MM.1S (cell line): ENCODE data around the gene TMEM126B.

Experiments
- DNase-seq: peaks from one replicate; pipeline ENCODE4 v3.0.0-alpha.2; 2015
- H2AFZ ChIP-seq: fragments of 300-600 bp; sonication (generic); 2 replicates; pipeline ENCODE4 v1.6.0; 2016; ENCODE audit warnings: antibody characterized with exemption, low read length
- H3F3A ChIP-seq: fragments of 300-600 bp; sonication (generic); 2 replicates; pipeline ENCODE4 v1.6.1; 2016; ENCODE audit warnings: mild to moderate bottlenecking, antibody characterized with exemption, low read length, moderate library complexity, mixed read lengths; ENCODE audit not compliant: insufficient read depth
- H3K27ac ChIP-seq: fragments of 300-600 bp; sonication (generic); 2 replicates; pipeline ENCODE4 v1.5.1; 2016; ENCODE audit warnings: mild to moderate bottlenecking, low read length
- H3K27me3 ChIP-seq: fragments of 300-600 bp; sonication (generic); replicated peaks from 2 replicates; pipeline ENCODE4 v1.6.0; 2016; ENCODE audit warnings: low read length; ENCODE audit not compliant: insufficient read depth
- H3K36me3 ChIP-seq: fragments of 300-600 bp; sonication (generic); replicated peaks from 2 replicates; pipeline ENCODE4 v1.6.1; 2016; ENCODE audit warnings: mild to moderate bottlenecking, low read length, mixed read lengths; ENCODE audit not compliant: insufficient read depth
- H3K4me1 ChIP-seq: fragments of 300-600 bp; sonication (generic); 2 replicates; pipeline ENCODE4 v1.6.1; 2016; ENCODE audit warnings: low read length, mixed read lengths
- H3K4me2 ChIP-seq: fragments of 300-600 bp; sonication (generic); 2 replicates; pipeline ENCODE4 v1.6.0; 2016; ENCODE audit warnings: low read depth, low read length
- H3K4me3 ChIP-seq: fragments of 300-600 bp; sonication (generic); 2 replicates; pipeline ENCODE4 v1.5.1; 2016; ENCODE audit warnings: low read length, mixed read lengths
- H3K79me2 ChIP-seq: fragments of 300-600 bp; sonication (generic); 2 replicates; pipeline ENCODE4 v1.6.1; 2016; ENCODE audit warnings: mixed run types, low read length, mixed read lengths
- H3K9ac ChIP-seq: fragments of 300-600 bp; sonication (generic); 2 replicates; pipeline ENCODE4 v1.6.1; 2016; ENCODE audit warnings: low read length, mixed read lengths
- H3K9me2 ChIP-seq: fragments of 300-600 bp; sonication (generic); replicated peaks from 2 replicates; pipeline ENCODE4 v1.6.1; 2016; ENCODE audit warnings: mild to moderate bottlenecking, low read length, mixed read lengths; ENCODE audit not compliant: insufficient read depth
- H3K9me3 ChIP-seq: fragments of 300-600 bp; sonication (generic); replicated peaks from 2 replicates; pipeline ENCODE4 v1.6.1; 2016; ENCODE audit warnings: mild to moderate bottlenecking, low read length, mixed read lengths; ENCODE audit not compliant: insufficient read depth
- H4K20me1 ChIP-seq: fragments of 300-600 bp; sonication (generic); 2 replicates; pipeline ENCODE4 v1.6.1; 2016; ENCODE audit warnings: mild to moderate bottlenecking, low read length, moderate library complexity, mixed read lengths; ENCODE audit not compliant: insufficient read depth
- CTCF ChIP-seq: fragments of 300-600 bp; sonication (generic); IDR thresholded peaks from 2 replicates; pipeline ENCODE4 v1.5.1; 2016; ENCODE audit warnings: antibody characterized with exemption, low read length, mixed read lengths
- EZH2 ChIP-seq: fragments of 300-600 bp; sonication (generic); optimal IDR thresholded peaks from 2 replicates; pipeline ENCODE3; 2017; ENCODE audit warnings: low read depth, mild to moderate bottlenecking, antibody characterized with exemption, low read length, mixed read lengths
- EZH2phosphoT487 ChIP-seq: fragments of 300-600 bp; sonication (generic); IDR thresholded peaks from 2 replicates; pipeline ENCODE4 v1.6.1; 2018; ENCODE audit warnings: antibody characterized with exemption, low read length

Gene TMEM126B

GRCh38 chr11:85682330-85683305 lies 54.2 kb downstream of the TMEM126B start:
- no peak overlapping the region for H3K4me3 ChIP-seq

GRCh38 chr11:85685125-85685819 lies 56.9 kb downstream of the TMEM126B start:
- Histone ChIP-seq H3K79me2 (no peaks in the 10 kb centered on the region), H3K9me3 (no peaks in the 10 kb centered on the region), H3K27me3 (no peaks in the 10 kb centered on the region), H3F3A (no peaks in the 10 kb centered on the region), H4K20me1 (no peaks in the 10 kb centered on the region), H3K9ac (no peak overlapping the region), H2AFZ (no peak overlapping the region), H3K36me3 (no peaks in the 10 kb centered on the region), H3K27ac (no peak overlapping the region), H3K4me2 (no peak overlapping the region), H3K4me1 (no peaks in the 10 kb centered on the region), H3K4me3 (no peak overlapping the region), H3K9me2 (no peaks in the 10 kb centered on the region)
- no peak for DNase-seq
- TF ChIP-seq EZH2 (no peak), EZH2phosphoT487 (no peak), CTCF (no peak)

More at GRCh38 chr11:85682330-85683305, 54.2 kb downstream of the TMEM126B start:
- no peak overlapping the region for H3K27ac ChIP-seq
- no peaks in the 10 kb centered on the region for H3K27me3 ChIP-seq
- no peak overlapping the region for H3K4me2 ChIP-seq
- H3K4me1 ChIP-seq: no peaks in the 10 kb centered on the region
- no peaks in the 10 kb centered on the region for H4K20me1 ChIP-seq
- no peak overlapping the region for H2AFZ ChIP-seq
- TF ChIP-seq CTCF: no peak
- TF ChIP-seq EZH2phosphoT487: no peak
- no peak for TF ChIP-seq EZH2
- no peaks in the 10 kb centered on the region for H3K36me3 ChIP-seq
- no peak for DNase-seq
- H3K9ac ChIP-seq: no peak overlapping the region
- H3F3A ChIP-seq: no peaks in the 10 kb centered on the region
- no peaks in the 10 kb centered on the region for H3K9me3 ChIP-seq
- no peaks in the 10 kb centered on the region for H3K79me2 ChIP-seq
- H3K9me2 ChIP-seq: no peaks in the 10 kb centered on the region

- H3K4me3 ChIP-seq: no peak within 1 kb of the TSS
- H3F3A ChIP-seq: no peaks in the 10 kb centered on the region
- H3K4me1 ChIP-seq: no peaks in the 10 kb centered on the region
- H3K27ac ChIP-seq: no peak within 1 kb of the TSS
- DNase-seq: no peak
- no peaks in the 10 kb centered on the region for H3K79me2 ChIP-seq
- H3K9ac ChIP-seq: no peak within 1 kb of the TSS
- no peaks in the 10 kb centered on the region for H3K9me2 ChIP-seq
- TF ChIP-seq EZH2phosphoT487 (no peak), EZH2 (no peak), CTCF (no peak)
- H3K36me3 ChIP-seq: no peaks in the 10 kb centered on the region
- H3K9me3 ChIP-seq: no peaks in the 10 kb centered on the region
- H4K20me1 ChIP-seq: no peaks in the 10 kb centered on the region
- no peak within 1 kb of the TSS for H3K4me2 ChIP-seq
- no peaks in the 10 kb centered on the region for H3K27me3 ChIP-seq
- H2AFZ ChIP-seq: no peak within 1 kb of the TSS
Observed at GRCh38 chr11:85685820-85686459, 57.5 kb downstream of the TMEM126B start, which contains the start of gene CCDC89. Gene CCDC89 (minus strand): TSS chr11:85686195. CDS start chr11:85686130, 65 bp downstream.
